Measurements from ENCODE around the gene KIRREL3. TPM values are rescaled to one million over a fixed set of nuclear protein-coding genes. Genes with fewer than 3 reads are reported as not detected.
A peak's percentile ranks its signal among the peaks of the same experiment; 100 is the strongest.

The KIRREL3 gene
- total and polyA plus RNA-seq, 2 of the 4 experiments (the other 2 are of a cell fraction) = 10.9 to 15.9 TPM

- H3K18ac ChIP-seq (ENCODE audit: low read depth, low read length) = no peak overlapping the region
- CTCF ChIA-PET = no interaction called here
- H2BK120ac ChIP-seq (ENCODE audit: low read depth, low read length) = no peak overlapping the region
- H3K4me1 ChIP-seq (ENCODE audit: control insufficient read depth, insufficient read depth, low read length) = peaks cover 7% of the 10 kb centered on the region; the same call in 1 of the 2 replicates
- in situ Hi-C loops (cut with MboI; ENCODE audit: low sequenced_read_pairs) = loop anchor here (25.0 kb wide), 2 partner anchors 391 to 634 kb away; partner anchors contain the start of gene DCPS
- no peak overlapping the region for H4K8ac ChIP-seq (ENCODE audit: low read depth in 2 of 2, low read length in 2 of 2)
- WGBS, 2 experiments (ENCODE audit: extremely low coverage in 2 of 2, insufficient read length in 1 of 2) = 89% methylated on average over 1 of the region's 4 CpGs; no CpG with 5 or more reads in 1 of the 2 experiments
- no peaks in the 10 kb centered on the region for H3K9me3 ChIP-seq (ENCODE audit: control insufficient read depth, insufficient read depth, low read length)
- no peaks in the 10 kb centered on the region; the same call in 1 of the 2 replicates for H4K20me1 ChIP-seq (ENCODE audit: insufficient read depth, low read length)
- no peak overlapping the region for H3K14ac ChIP-seq (replicated peaks; ENCODE audit: low read depth, low read length)
- dilution Hi-C loops (cut with HindIII; ENCODE audit: low sequenced_read_pairs, unreplicated experiment) = no loop called here
- no peak overlapping the region; the same call in 1 of the 2 replicates for H2AK5ac ChIP-seq (ENCODE audit: low read depth, low read length)
- H3K23ac ChIP-seq (ENCODE audit: low read depth, low read length) = no peak overlapping the region
- no peak for TF ChIP-seq FOS (IDR thresholded peaks at IDR 0.05; ENCODE audit: low read depth, low read length)
- TF ChIP-seq RFX5 (IDR thresholded peaks at IDR 0.05; ENCODE audit: low read depth, low read length) = no peak
- TF ChIP-seq MXI1 (IDR thresholded peaks at IDR 0.05; ENCODE audit: borderline replicate concordance, low read depth, low read length) = no peak
- no peak for TF ChIP-seq CEBPB (IDR thresholded peaks at IDR 0.05; ENCODE audit: low read depth, low read length)
- TF ChIP-seq RCOR1 (IDR thresholded peaks at IDR 0.05; ENCODE audit: insufficient replicate concordance, low read length) = no peak
- no peak for TF ChIP-seq CTCF (conservative IDR thresholded peaks at IDR 0.05; ENCODE audit: low read depth, low read length)
- TF ChIP-seq ELK1 (IDR thresholded peaks at IDR 0.05; ENCODE audit: borderline replicate concordance, low read depth, low read length) = no peak
- TF ChIP-seq SMC3 (IDR thresholded peaks at IDR 0.05; ENCODE audit: low read depth, low read length) = no peak
- H3K9ac ChIP-seq (ENCODE audit: low read depth, low read length) = no peak overlapping the region
- POLR2A ChIA-PET (ENCODE audit: unreplicated experiment) = no interaction called here
- H2BK20ac ChIP-seq (ENCODE audit: low read depth, low read length) = no peak overlapping the region
- no peak overlapping the region for H4K5ac ChIP-seq (ENCODE audit: low read depth, low read length)
- H3K4me3 ChIP-seq (ENCODE audit: insufficient read depth, low read depth, low read length) = no peak overlapping the region
- BruUV-seq (replicated peaks) = no TSS peak
- DNase-seq (no peak), ATAC-seq (ENCODE audit: low read depth) (0 out of 2 replicates have a peak, but pooled peaks have one; percentile 16)
- H2AFZ ChIP-seq (replicated peaks; ENCODE audit: low read length, poor library complexity) = no peak overlapping the region
- peaks cover 0 to 3% of the 10 kb centered on the region in 2 experiments; a peak in 1 of 4 replicates for H3K79me1 ChIP-seq (ENCODE audit: low read depth in 1 of 2, low read length in 2 of 2)
- H2AK9ac ChIP-seq (replicated peaks; ENCODE audit: low read depth, low read length, poor library complexity) = no peak overlapping the region
- no peak overlapping the region for H2BK15ac ChIP-seq (ENCODE audit: low read depth, low read length)
- H2BK5ac ChIP-seq (ENCODE audit: low read depth, low read length, poor library complexity, severe bottlenecking) = no peak overlapping the region
- H4K91ac ChIP-seq (ENCODE audit: insufficient read depth, low read depth, low read length) = no peak overlapping the region
- H3K56ac ChIP-seq (ENCODE audit: extremely low read depth, insufficient read depth, low read length) = no peak overlapping the region
- H3K4me2 ChIP-seq (ENCODE audit: low read depth, low read length) = no peak overlapping the region
- no peaks in the 10 kb centered on the region for H3K27me3 ChIP-seq (ENCODE audit: control insufficient read depth, insufficient read depth, low read length)
- peaks cover 10% of the 10 kb centered on the region for H3K9me1 ChIP-seq (ENCODE audit: insufficient read depth, low read length)
- H3K36me3 ChIP-seq (ENCODE audit: control insufficient read depth, insufficient read depth, low read length) = no peaks in the 10 kb centered on the region
- no peak overlapping the region for H3K4ac ChIP-seq (ENCODE audit: low read depth, low read length)
- intact Hi-C loops (cut with micrococcal nuclease) = no loop called here
- no peak overlapping the region for H3K27ac ChIP-seq (ENCODE audit: insufficient read depth, low read length)
Measured at GRCh38 chr11:126703662-126704061, 296.9 kb downstream of the KIRREL3 start.

Data from IMR-90 (cell line).